ENCODE results near the gene ATG101. TPM values are rescaled to one million over a fixed set of nuclear protein-coding genes. Genes with fewer than 3 reads are reported as not detected.

Gene ATG101
- total RNA-seq, 1 donor = 70.0 TPM

- no peak for TF ChIP-seq CTCF (IDR thresholded peaks at IDR 0.05; ENCODE audit: insufficient read depth, low read depth, low read length)
- DNase-seq (ENCODE audit: low read depth) = peak; percentile 20
- no peak overlapping the region for H3K4me3 ChIP-seq (ENCODE audit: low read depth, low read length)
These were observed 11.9 kb upstream of the ATG101 start for GRCh38 chr12:52057638-52058576.

GRCh38 chr12:52058631-52059361 lies 11.0 kb upstream of the ATG101 start:
- DNase-seq (ENCODE audit: low read depth) = peak; percentile 52
- TF ChIP-seq CTCF (IDR thresholded peaks at IDR 0.05; ENCODE audit: insufficient read depth, low read depth, low read length) = no peak
- no peak overlapping the region for H3K4me3 ChIP-seq (ENCODE audit: low read depth, low read length)

GRCh38 chr12:52059582-52060497 lies 9.9 kb upstream of the ATG101 start:
- no peak for TF ChIP-seq CTCF (IDR thresholded peaks at IDR 0.05; ENCODE audit: insufficient read depth, low read depth, low read length)
- DNase-seq (ENCODE audit: low read depth) = peak; percentile 89
- no peak overlapping the region for H3K4me3 ChIP-seq (ENCODE audit: low read depth, low read length)

- no peak for TF ChIP-seq CTCF (IDR thresholded peaks at IDR 0.05; ENCODE audit: insufficient read depth, low read depth, low read length)
- H3K4me3 ChIP-seq (ENCODE audit: low read depth, low read length) = no peak overlapping the region
- peak; percentile 48 for DNase-seq (ENCODE audit: low read depth)
These were observed 9.1 kb upstream of the ATG101 start for GRCh38 chr12:52060498-52061177.

- H3K4me3 ChIP-seq (ENCODE audit: low read depth, low read length) = no peak overlapping the region
- DNase-seq (ENCODE audit: low read depth) = no peak
- no peak for TF ChIP-seq CTCF (IDR thresholded peaks at IDR 0.05; ENCODE audit: insufficient read depth, low read depth, low read length)
These were observed 8.2 kb upstream of the ATG101 start for GRCh38 chr12:52061470-52062166.

Measured in fibroblast of villous mesenchyme (primary cell).